ENCODE data around the gene QSOX2.
A peak's percentile ranks its signal among the peaks of the same experiment; 100 is the strongest.

QSOX2 gene, protein sequence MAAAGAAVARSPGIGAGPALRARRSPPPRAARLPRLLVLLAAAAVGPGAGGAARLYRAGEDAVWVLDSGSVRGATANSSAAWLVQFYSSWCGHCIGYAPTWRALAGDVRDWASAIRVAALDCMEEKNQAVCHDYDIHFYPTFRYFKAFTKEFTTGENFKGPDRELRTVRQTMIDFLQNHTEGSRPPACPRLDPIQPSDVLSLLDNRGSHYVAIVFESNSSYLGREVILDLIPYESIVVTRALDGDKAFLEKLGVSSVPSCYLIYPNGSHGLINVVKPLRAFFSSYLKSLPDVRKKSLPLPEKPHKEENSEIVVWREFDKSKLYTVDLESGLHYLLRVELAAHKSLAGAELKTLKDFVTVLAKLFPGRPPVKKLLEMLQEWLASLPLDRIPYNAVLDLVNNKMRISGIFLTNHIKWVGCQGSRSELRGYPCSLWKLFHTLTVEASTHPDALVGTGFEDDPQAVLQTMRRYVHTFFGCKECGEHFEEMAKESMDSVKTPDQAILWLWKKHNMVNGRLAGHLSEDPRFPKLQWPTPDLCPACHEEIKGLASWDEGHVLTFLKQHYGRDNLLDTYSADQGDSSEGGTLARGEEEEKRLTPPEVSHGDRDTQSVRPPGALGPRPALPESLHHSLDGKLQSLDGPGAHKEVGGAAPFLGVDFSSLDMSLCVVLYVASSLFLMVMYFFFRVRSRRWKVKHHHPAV

DNA sequence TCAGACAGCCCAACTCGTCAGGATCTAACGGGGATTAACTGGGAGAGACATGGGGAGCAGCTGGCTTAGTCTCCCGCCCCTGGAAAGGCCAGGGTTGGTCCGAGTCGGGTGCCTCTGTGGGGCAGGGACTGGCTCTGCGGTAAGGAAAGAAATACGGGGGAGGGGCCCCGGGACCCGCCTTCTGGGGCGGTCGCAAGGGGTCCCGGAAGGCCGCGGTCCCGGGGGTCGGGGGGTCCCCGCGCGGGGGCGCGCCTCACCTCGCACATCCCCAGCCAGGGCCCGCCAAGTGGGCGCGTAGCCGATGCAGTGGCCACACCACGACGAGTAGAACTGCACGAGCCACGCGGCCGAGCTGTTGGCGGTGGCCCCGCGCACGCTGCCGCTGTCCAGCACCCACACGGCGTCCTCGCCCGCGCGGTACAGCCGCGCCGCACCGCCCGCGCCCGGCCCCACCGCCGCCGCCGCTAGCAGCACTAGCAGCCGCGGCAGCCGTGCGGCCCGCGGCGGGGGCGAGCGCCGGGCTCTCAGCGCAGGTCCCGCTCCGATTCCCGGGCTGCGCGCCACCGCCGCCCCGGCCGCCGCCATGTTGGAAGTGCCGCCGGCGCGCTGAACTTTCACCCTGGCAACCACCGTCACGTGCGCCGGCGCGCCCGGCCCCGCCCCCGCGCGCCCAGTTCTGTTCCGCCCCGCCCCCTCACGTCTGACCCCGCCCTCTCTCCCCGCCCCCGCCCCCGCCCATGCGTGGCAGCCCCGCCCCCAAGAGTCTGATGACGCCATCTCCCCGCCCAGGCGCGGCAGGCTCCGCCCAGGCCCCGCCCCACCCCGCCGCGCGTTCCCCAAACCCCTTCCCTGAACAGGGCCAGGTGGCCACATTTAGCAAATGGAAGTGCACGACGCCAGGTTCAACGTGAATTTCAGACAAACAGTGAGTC lies at the start of gene QSOX2:
Gene QSOX2 (minus strand): TSS at position 594 of the 932 bp plus-strand sequence. CDS start 9 bp downstream, at position 585.
- peak; percentile 94 for DNase-seq

DNA sequence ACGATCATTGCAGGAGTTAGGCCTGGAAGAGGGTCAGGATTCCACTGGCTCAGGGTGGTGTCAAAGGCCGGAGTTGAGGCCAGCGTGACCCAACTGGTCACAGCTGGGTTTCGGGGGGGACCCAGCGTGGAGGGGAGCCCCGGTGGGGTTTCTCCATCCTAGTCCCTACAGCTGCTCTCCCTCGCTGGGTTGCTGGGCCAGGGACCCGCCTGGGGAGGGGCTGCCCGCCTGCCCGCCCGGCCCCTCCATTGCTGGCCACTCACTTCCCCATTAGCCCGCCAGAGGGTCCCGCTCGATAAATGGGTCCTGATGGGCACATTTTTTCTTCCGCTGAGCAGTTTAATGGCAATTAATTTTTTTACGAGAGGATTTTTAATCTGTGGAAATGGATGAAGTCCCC lies 49.4 kb upstream of the QSOX2 start:
- no peak for DNase-seq

DNA sequence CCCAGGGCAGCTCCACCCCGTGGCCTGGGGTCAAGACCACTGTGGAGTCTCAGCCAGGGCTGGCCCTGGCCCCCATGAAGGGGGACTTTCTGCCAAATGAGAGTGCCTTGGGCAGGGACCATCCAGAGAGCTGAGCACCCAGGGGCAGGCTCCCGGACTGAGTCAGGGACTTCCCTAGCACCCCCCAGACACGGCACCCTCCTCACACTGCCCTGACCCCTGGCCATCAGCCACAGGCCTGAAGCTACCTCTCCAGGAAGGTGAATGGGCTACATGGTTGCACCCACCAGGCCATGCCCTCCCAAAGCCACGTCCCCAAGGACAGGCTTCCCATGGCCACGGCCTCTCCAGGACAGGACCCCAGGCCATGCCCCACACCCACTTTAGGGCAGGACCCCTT lies 48.8 kb upstream of the QSOX2 start:
- no peak for DNase-seq

DNA sequence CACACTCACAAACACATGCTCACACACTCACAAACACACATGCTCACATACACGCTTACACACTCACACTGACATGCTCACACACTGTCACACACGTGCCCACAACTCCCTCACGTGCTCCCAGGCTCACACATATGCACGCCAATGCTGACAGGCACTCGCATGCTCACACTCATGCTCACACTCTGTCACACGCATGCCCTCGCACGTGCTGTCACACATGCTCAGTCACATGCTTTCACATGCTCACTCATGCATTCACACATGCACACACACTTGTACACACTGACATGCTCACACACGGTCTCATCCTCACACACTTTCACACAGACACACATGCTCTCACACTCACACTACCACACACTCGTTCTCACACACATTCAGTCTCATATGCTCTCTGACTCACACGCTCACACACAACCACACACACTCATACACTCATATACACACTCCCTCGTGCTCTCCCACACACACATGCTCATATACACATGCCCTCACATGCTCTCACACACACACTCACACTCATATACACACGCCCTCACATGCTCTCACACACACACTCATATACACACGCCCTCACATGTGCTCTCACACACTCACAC lies 48.0 kb upstream of the QSOX2 start:
- DNase-seq, result no peak

DNA sequence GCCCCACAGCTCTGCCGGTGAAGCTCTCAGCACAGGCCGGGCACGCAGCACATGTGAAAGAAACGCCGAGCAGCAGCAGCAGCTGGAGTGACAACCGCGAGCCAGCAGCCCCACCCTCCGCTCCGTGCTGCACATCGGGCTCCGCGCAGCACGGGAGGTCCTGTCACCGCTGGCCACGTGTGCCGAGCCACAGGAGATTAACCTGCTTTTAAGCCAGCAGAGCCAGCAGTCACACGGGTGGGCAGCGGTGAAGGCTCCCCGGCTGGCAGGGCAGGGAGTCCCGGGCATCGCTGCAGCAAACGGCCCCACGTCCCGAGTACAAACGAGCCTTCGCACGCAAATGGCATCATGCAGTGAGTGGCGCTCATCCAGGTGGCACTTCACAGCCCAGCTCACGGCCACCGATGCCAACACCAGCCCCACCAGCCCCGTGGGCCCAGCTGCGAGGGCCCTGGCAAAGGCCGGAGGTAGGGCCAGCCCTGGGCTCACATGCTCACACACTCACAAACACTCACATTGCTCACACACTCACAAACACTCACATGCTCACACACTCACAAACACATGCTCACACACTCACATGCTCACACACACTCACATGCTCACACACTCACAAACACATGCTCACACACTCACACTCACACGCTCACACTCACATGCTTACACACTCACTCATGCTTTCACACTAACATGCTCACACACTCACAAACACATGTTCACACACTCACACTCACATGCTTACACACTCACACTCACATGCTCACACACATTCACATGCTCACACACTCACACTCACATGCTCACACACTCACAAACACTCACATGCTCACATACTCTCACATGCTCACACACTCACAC lies 47.2 kb upstream of the QSOX2 start:
- no peak for DNase-seq

DNA sequence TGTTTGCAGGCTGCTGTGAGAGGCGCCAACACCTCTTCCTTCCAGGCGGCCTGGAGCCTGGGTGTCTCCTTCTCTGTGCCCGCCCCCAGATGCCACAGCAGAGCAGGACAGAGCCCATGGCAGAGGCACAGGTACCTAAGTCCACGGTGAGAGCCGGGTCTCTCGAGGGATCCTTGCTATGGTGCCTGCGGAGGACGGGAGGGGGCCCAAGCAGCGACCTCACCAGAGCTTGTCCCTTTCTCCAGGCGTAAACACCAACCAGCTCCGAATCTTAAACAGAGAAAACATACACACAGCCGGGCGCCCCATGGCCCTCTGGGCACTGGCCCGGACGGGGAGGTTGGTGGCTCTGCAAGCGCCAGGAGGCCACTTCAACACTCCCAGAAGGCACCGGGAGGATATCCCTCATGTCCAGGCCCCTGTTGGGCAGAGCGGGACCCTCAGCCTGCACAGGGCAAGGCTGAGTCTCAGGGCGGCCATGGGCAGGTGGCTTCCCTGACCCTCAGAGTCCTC lies 46.5 kb upstream of the QSOX2 start:
- no peak for DNase-seq

DNA sequence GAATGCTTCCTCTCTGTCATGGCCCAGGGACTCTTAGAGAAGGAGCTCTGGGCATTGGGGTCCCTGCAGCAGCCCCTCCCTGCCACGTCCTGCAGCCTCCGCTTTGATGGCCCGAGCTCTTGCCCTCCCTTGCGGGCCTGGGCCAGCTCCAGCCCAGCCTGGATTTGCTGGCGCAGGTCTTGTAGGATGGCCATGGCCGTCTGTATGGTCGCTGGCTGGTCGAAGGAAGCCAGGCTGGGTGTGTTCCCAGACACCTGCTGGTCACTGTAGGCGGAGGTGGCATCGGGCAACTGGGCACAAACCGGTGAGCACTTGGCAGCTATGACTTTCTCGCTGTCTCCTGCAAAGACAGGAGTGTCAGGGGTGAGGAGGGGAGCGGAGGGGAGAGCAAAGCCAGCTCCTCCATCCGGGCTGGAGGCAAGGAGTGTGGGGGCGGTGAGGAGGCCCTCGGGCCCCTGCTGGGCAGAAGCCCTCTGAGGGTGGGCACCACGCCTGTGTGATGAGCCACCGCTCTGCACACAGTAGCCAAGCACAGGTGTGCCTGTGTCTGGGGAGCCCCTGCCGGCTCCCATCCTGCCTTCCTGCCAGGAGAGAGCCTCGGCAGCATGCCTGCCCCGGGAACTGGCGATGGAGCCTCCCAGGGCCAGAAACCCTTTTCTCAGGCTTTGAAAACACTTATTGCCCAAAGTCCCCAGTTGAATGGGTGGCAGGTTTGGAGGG lies 45.9 kb upstream of the QSOX2 start:
- DNase-seq, result no peak

DNA sequence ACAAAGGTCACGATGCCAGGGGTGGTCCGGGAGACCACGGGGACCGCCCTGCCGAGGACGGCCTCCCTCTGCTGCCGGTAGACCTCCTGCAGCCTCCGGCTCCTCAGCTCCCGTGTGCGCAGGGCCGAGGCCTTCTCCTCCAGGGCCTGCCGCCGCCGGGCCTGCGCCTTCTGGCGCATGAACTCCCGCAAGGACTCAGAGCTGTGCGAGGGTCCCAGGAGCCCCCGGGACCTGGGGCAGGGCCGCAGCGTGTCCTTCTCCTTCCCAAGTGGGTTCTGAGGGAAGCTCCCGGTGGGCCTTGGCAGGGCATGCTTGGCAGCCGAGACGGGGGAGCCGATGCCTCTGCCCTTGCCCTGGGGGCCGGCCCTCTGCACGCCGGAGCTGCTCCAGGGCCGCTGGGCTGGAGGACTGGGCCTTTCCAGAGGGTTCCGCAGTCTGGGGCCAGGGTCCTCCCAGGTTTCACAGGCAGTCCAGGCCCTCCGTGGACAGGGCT lies 44.9 kb upstream of the QSOX2 start:
- DNase-seq, result no peak

DNA sequence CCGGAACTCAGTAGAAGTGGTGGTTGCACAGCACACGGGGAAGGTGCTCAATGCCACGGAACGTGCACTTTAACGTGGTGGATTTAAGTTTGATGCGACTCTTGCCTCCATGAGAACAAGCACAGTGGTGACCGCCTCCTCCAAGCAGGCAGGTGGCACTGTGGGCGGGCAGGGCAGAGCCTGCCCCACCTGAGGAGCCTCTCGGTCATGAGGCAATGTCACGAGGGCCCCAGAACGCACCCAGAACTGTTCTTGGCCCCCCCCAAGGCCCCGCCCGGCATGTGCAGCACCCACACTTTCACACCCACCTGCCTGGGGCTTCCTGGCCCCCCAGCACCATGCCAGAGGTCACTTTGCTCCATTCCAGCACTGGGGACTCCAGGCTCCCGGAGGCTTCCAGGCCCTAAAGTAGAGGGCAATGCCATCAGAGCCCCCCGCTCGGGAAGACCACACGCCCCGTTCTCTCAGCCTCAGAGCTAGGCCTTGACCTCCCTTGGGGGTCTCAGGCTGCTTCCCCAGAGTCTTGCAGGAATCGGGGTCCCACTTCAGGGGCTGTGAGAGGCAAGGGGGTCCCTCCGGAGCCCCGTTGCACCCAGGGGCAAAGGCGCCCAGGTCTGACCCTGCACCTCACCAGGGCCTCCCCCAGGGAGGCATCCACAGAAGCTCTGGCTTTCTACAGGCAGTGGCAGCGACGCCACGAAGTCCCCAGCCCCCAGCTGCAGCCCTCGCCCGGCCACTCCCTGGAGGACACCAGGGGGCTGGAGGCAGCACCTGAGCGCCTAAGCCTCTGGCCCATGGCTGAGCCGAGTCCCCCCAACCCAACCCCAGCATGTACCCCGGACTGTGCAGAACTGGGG lies 44.3 kb upstream of the QSOX2 start:
- DNase-seq, result no peak

DNA sequence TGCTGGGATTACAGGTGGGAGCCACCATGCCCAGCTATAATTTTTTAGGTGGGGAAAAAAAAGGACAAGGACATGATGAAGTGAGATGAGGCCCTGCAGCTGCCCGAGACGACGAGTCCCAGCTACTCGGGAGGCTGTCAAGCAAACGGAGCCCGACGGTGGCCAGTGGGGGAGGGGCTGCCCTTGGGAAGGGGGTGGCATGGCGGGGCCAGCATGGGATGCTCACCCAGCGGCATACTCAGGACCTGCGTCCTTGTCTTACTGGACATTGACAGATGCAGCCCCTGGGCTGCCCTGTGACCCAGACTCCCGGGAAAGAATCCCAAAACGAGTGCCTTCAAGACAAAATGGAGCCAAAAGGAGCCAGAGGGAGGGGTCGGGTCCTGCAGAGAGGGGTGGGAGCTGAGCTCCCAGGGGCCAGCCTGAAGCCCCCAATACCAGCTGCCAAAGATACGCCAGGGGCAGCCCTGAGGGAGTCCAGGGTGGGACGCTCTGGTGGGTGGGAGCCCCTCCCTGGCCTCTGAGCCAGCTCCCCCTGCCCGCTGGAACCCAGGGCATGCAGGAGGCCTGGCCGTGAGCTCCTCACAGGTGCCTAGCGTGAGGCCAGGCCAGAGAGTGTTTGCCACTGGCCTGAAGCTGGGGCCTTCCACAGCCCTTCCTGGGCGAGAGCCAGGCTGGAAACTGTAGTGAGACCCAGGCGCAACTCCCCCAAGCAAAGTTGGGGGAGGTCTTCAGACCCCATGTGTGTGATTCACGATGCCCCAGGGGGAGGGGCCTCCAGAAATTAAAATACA lies 42.5 kb upstream of the QSOX2 start:
- DNase-seq, result no peak

DNA sequence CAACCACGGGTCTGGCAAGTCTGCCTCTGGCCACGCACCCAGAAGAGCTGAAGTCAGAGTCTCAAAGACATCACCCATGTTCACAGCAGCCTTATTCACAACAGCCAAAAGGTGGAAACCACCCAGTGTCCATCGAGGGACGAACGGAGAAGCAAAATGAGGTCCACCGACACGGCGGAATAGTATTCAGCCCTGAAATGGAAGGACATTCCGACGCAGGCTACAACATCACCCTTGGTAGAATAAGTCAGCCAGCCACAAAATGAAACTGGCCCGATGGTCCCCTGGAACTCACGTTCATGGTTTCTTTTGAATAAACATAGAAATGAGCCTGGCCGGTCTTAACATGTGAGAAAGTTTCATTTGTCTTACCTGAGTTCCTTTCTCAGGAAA lies 41.4 kb upstream of the QSOX2 start:
- no peak for DNase-seq

DNA sequence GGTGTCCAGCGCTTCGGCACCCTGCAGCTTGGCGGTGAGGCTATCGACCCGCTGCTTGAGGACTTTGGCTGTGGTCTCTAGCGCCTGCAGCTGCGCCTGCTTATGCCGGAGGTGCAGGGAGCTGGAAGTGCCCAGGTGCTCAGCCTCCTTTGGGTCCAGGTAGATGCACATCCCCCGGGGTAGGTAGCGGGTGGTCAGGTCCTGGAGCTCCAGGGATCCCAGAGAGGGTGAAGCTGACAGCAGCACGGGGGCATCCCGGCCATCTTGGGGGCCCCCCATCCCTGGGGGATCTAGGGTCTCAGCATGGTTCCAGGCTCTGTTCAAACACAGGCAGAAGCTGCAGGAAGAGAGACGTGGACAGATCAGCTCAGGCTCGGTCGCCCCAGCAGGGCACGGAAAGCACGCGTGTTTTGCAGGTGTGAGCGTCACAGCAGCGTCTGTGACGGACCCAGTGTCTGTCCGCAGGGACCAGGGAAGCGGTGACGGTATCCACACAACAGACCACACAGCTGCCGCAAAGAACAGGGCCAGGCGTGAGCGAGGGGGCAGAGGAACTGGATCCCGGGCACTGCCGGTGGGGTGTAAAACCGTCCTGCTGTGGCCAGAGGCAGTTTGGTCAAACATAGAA lies 40.9 kb upstream of the QSOX2 start:
- no peak for DNase-seq

DNA sequence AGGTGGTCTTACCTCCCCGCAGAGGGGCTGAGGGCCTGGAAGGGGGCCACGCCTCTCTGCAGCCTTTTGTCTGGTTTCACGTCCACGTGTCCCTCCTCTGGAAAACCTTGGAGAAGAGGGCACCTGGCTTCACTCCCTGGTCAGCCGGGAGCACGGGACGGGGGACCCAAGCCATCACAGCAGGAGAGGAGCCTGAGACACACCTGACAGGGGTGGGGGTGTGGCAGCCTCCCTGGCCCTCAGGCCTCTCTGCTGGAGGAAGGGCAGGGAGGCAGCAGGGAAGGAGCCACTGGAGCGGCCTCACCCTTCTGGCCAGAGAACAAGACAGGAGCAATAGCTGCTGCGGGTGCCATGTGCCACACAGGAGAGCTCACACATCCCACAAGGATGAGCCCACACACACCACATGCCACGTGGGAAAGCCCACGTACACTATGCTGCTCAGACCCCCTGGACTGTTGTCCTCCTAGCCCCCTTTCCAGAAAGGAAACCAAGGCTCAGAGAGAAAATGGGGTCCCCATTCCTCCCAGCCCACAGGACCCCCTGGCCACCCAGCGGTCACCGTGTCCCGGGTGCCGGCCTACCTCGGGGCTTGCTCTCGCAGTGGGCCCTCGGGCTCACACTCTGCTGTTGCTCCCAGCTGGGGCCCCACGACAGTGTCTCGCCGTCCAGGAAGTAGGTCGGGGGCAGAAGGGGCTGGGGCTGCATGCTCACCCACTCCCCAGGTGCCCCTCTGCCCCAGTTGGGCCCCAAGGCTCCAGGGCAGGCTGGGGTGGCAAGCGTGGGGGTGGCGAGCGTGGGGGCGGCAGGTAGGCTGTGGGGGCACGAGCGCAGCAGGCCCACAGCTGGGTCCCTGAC lies 40.1 kb upstream of the QSOX2 start:
- no peak for DNase-seq

DNA sequence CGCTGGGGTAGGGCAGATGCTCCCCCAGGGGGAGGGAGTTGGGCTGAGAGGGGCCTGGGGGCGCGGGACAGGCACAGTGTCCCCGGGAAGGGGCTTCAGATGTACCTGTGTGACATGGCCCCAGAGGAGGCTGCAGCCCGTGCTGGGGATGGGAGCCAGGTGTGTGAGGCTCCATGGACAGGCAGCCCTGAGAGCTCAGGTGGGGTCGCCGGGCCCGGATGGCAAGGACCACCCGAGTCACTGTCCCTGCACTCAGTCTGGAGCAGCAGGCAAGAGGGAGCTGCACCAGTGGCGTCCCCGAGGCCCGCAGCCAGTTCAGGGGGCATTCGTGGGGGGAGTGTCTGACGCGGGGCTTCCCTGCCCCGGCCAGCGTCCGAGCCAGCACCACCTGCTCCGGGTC lies 39.3 kb upstream of the QSOX2 start:
- no peak for DNase-seq

DNA sequence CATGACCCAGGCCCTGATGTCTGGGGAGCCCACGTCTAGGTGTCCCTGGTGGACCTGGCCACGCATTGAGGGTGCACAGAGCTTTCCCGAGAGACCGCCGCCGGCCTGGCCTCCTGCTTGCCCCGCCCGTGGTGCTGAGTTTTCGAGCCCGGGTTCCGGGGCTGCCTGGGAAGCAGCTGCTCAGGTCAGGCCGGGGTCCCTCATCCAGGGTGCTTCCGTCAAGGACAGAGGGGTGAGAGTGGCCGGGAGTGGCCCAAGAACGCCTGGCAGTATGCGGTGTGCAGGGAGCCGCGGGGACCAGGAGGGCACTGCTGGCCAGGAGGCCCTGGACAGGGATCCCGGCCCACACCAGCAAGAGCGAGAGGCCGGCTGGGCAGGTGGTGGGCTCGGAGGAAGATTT lies 38.7 kb upstream of the QSOX2 start:
- no peak for DNase-seq

DNA sequence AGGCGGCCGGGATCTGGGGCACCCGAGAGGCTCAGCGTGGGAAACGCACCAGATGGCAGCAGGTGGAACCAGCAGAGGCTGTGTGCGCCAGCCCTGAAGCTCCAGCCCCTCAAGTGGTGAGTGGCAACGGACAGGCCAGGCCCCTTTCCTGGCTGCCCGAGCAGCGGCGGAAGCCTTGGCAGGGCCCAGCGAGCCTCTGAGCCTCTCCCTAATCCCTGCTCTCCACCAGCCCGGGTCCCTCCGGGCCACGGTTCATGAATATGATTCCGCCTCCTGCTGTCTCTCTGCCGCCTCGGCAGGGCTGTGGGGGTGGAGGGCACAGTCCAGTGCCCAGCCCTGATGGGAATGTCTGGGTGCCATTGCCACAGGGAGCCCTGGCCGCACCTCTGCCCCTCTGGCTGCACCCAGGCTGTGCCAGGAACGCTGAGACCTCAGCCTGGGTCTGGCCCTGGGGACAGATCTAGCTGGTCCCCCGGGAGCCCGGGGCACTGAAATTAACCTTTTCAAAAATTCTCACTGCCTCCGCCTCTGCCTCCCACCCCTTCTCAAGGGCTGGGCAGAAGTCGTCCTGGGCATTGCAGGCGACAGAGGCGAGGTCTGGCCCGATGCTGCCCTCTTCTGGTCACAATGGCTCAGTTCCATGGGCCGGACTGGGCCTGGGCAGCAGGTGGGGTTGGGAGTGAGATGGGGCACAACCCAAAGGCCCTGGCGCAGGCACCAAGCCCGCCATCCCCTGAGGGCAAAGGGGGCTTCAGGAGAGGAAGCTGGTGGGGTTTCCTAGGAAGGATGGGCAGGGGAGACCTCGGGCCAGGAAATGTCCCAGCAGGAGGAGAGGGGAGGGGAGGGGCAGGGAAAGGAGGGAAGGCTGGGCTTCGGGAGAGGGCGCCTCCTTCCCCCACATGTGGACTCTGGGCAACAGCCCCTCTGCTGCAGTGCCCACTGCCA lies 38.0 kb upstream of the QSOX2 start:
- peak; percentile 89 for DNase-seq

All from activated CD8-positive, alpha-beta memory T cell treated with anti-CD3 and anti-CD28 coated beads, Interleukin-2, amount 50 U/mL, for 48 hours (primary cell).